ENCODE data around the gene CD33. TPM values are rescaled to one million over a fixed set of nuclear protein-coding genes. Genes with fewer than 3 reads are reported as not detected.

Gene CD33
- total RNA-seq, 1 experiment from 2014 or later, result 0.13 TPM

- in situ Hi-C loops (cut with HindIII; ENCODE audit: low pct_unique_long_range_greater_than_20kb, low sequenced_read_pairs), result no loop called here
- Histone ChIP-seq H3K9me3 (ENCODE audit: control insufficient read depth, insufficient read depth, low read depth, low read length) (no peaks in the 10 kb centered on the region), H3K27ac (ENCODE audit: low read length) (no peak overlapping the region), H3K27me3 (ENCODE audit: control insufficient read depth, insufficient read depth, low read length) (peaks cover 4% of the 10 kb centered on the region; the same call in 1 of the 2 replicates), H3K36me3 (ENCODE audit: control insufficient read depth, insufficient read depth, low read length) (no peaks in the 10 kb centered on the region), H3K4me1 (ENCODE audit: control insufficient read depth, insufficient read depth, low read length) (no peaks in the 10 kb centered on the region), H3K4me3 (ENCODE audit: low read depth in 2 of 2, low read length in 2 of 2) (no peak overlapping the region)
- TF ChIP-seq POLR2AphosphoS5 (IDR thresholded peaks at IDR 0.05; ENCODE audit: low read depth, low read length) (no peak), TCF7L2 (IDR thresholded peaks at IDR 0.05; ENCODE audit: low read depth, low read length) (no peak), CTCF (IDR thresholded peaks at IDR 0.05) (no peak), SIN3A (IDR thresholded peaks at IDR 0.05; ENCODE audit: borderline replicate concordance, insufficient read depth, low read depth, low read length) (no peak), REST (IDR thresholded peaks at IDR 0.05; ENCODE audit: insufficient read depth in 1 of 2, low read depth in 2 of 2, low read length in 1 of 2) (no peak)
- no TSS peak for BruUV-seq (replicated peaks)
- ChIA-PET POLR2A (no interaction called here), CTCF (no interaction called here)
- intact Hi-C loops (cut with micrococcal nuclease; ENCODE audit: unreplicated experiment), result no loop called here
- DNase-seq (ENCODE audit: low read depth, low spot score) (no peak), ATAC-seq (no peak)
These were observed 20.6 kb upstream of the CD33 start for GRCh38 chr19:51204321-51204720.

GRCh38 chr19:51207747-51208146 is 17.1 kb upstream of the CD33 start:
- BruUV-seq (replicated peaks), result no TSS peak
- ATAC-seq, result no peak
- CTCF ChIA-PET, result no interaction called here
- intact Hi-C loops (cut with micrococcal nuclease; ENCODE audit: unreplicated experiment) (no loop called here), in situ Hi-C loops (cut with HindIII; ENCODE audit: low pct_unique_long_range_greater_than_20kb, low sequenced_read_pairs) (no loop called here)
- TF ChIP-seq CTCF (IDR thresholded peaks at IDR 0.05), result no peak
- no peak for TF ChIP-seq TCF7L2 (IDR thresholded peaks at IDR 0.05; ENCODE audit: low read depth, low read length)
- TF ChIP-seq POLR2AphosphoS5 (IDR thresholded peaks at IDR 0.05; ENCODE audit: low read depth, low read length), result no peak
- TF ChIP-seq REST (IDR thresholded peaks at IDR 0.05; ENCODE audit: insufficient read depth in 1 of 2, low read depth in 2 of 2, low read length in 1 of 2), result no peak
- no peak for TF ChIP-seq SIN3A (IDR thresholded peaks at IDR 0.05; ENCODE audit: borderline replicate concordance, insufficient read depth, low read depth, low read length)
- Histone ChIP-seq H3K4me3 (ENCODE audit: low read depth in 2 of 2, low read length in 2 of 2) (no peak overlapping the region), H3K4me1 (ENCODE audit: control insufficient read depth, insufficient read depth, low read length) (no peaks in the 10 kb centered on the region), H3K9me3 (ENCODE audit: control insufficient read depth, insufficient read depth, low read depth, low read length) (no peaks in the 10 kb centered on the region), H3K27ac (ENCODE audit: low read length) (no peak overlapping the region), H3K27me3 (ENCODE audit: control insufficient read depth, insufficient read depth, low read length) (peaks cover 2% of the 10 kb centered on the region; the same call in 1 of the 2 replicates), H3K36me3 (ENCODE audit: control insufficient read depth, insufficient read depth, low read length) (no peaks in the 10 kb centered on the region)
- POLR2A ChIA-PET, result no interaction called here
- DNase-seq (ENCODE audit: low read depth, low spot score), result no peak

All from Panc1 (cell line).